Measurements from ENCODE around the gene CSNK1G3.

DNA sequence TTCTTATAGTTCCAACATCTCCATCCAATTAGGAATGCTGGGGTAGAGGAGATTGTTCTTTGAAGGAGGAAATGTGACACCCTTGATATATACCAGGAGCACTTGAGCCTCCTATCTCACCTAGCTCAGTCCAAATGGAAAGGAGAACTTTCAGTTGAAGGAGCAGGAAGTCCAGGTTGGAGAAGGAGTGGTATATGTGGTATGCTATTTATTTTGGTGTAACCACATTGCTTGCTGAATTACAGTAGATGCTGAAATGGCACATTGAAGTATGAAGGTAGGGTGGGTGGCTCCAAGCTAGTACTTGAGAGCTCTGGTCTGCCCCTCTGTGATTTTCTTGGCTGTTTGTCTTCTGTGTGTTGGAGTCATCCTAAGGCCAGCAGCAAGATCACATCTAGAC is 6.1 kb downstream of the CSNK1G3 start:
- TF ChIP-seq, protein P1, sequence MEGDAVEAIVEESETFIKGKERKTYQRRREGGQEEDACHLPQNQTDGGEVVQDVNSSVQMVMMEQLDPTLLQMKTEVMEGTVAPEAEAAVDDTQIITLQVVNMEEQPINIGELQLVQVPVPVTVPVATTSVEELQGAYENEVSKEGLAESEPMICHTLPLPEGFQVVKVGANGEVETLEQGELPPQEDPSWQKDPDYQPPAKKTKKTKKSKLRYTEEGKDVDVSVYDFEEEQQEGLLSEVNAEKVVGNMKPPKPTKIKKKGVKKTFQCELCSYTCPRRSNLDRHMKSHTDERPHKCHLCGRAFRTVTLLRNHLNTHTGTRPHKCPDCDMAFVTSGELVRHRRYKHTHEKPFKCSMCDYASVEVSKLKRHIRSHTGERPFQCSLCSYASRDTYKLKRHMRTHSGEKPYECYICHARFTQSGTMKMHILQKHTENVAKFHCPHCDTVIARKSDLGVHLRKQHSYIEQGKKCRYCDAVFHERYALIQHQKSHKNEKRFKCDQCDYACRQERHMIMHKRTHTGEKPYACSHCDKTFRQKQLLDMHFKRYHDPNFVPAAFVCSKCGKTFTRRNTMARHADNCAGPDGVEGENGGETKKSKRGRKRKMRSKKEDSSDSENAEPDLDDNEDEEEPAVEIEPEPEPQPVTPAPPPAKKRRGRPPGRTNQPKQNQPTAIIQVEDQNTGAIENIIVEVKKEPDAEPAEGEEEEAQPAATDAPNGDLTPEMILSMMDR (conservative IDR thresholded peaks at IDR 0.05; ENCODE audit: low read depth in 2 of 2) = no peak
- TF ChIP-seq, protein P2, sequence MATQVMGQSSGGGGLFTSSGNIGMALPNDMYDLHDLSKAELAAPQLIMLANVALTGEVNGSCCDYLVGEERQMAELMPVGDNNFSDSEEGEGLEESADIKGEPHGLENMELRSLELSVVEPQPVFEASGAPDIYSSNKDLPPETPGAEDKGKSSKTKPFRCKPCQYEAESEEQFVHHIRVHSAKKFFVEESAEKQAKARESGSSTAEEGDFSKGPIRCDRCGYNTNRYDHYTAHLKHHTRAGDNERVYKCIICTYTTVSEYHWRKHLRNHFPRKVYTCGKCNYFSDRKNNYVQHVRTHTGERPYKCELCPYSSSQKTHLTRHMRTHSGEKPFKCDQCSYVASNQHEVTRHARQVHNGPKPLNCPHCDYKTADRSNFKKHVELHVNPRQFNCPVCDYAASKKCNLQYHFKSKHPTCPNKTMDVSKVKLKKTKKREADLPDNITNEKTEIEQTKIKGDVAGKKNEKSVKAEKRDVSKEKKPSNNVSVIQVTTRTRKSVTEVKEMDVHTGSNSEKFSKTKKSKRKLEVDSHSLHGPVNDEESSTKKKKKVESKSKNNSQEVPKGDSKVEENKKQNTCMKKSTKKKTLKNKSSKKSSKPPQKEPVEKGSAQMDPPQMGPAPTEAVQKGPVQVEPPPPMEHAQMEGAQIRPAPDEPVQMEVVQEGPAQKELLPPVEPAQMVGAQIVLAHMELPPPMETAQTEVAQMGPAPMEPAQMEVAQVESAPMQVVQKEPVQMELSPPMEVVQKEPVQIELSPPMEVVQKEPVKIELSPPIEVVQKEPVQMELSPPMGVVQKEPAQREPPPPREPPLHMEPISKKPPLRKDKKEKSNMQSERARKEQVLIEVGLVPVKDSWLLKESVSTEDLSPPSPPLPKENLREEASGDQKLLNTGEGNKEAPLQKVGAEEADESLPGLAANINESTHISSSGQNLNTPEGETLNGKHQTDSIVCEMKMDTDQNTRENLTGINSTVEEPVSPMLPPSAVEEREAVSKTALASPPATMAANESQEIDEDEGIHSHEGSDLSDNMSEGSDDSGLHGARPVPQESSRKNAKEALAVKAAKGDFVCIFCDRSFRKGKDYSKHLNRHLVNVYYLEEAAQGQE (IDR thresholded peaks at IDR 0.05; ENCODE audit: unreplicated experiment) = no peak
- TF ChIP-seq EZH2 (IDR thresholded peaks at IDR 0.05; ENCODE audit: low read depth, unreplicated experiment) (no peak), EZH2phosphoT487 (IDR thresholded peaks at IDR 0.05; ENCODE audit: unreplicated experiment) (no peak), STAT1 (IDR thresholded peaks at IDR 0.05; ENCODE audit: unreplicated experiment) (no peak), POLR2AphosphoS5 (IDR thresholded peaks at IDR 0.05; ENCODE audit: low read depth) (no peak), CREB1 (CRISPR knock-in tag; IDR thresholded peaks at IDR 0.05; ENCODE audit: low read depth) (no peak), ZNF114 (CRISPR knock-in tag; IDR thresholded peaks at IDR 0.05) (no peak), JUNB (IDR thresholded peaks at IDR 0.05; ENCODE audit: unreplicated experiment) (no peak), ZNF331 (CRISPR knock-in tag; IDR thresholded peaks at IDR 0.05; ENCODE audit: low read depth) (no peak), NANOG (IDR thresholded peaks at IDR 0.05; ENCODE audit: borderline replicate concordance) (no peak)
- TF ChIP-seq, protein P3, sequence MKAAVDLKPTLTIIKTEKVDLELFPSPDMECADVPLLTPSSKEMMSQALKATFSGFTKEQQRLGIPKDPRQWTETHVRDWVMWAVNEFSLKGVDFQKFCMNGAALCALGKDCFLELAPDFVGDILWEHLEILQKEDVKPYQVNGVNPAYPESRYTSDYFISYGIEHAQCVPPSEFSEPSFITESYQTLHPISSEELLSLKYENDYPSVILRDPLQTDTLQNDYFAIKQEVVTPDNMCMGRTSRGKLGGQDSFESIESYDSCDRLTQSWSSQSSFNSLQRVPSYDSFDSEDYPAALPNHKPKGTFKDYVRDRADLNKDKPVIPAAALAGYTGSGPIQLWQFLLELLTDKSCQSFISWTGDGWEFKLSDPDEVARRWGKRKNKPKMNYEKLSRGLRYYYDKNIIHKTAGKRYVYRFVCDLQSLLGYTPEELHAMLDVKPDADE (IDR thresholded peaks at IDR 0.05) = no peak
